Measurements from ENCODE around the gene FREM3.

FREM3 gene

DNA sequence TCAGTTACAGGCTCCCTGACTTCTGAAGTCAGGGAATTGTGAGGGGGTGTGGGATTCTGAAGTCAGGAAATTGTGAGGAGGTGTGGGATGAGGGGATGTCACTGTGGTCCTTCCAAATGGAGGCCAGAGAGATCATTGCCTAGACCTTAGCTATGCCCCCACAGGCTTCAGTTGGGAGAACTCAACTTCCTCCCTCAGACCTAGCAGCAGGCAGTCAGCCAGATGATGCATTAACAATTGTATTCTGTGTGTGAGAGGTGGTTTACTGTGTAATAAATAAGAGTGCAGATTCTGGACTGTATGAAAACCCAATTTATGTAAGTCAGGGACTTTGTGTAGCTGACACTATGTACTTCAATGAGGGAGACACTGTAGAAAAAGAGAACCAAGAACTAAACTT lies 65.7 kb downstream of the FREM3 start:
- no peaks in the 10 kb centered on the region for H3K4me1 Mint-ChIP-seq
- H3K36me3 Mint-ChIP-seq, result no peaks in the 10 kb centered on the region
- peaks cover 2% of the 10 kb centered on the region for H3K27me3 Mint-ChIP-seq
- ATAC-seq (ENCODE audit: low read depth) (no peak), DNase-seq (ENCODE audit: low spot score in 2 of 2) (no peak)
- no peak overlapping the region for H3K4me3 Mint-ChIP-seq
- no peak overlapping the region for H3K27ac Mint-ChIP-seq
- H3K9me3 Mint-ChIP-seq, result no peaks in the 10 kb centered on the region

DNA sequence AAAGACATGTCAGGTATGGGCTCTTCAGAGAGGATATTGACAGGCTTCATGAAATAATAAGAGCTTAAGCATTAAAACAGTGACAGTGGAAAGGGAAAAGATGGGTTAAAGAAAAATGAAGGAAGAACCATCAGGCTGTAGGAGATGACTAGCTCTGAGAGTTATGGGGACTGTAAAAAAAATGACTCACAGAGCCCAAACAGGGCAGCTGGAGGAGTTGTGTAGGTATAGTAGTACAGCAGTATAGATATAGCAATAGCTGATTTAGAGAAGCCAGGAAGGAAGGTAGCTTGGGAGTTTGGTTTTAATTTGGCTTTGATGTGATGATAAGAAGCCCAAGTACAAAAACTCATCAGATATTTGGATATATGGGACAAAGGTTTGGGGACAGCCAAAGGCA lies 66.6 kb downstream of the FREM3 start:
- Mint-ChIP-seq H3K36me3 (no peaks in the 10 kb centered on the region), H3K4me3 (no peak overlapping the region), H3K9me3 (no peaks in the 10 kb centered on the region), H3K27ac (no peak overlapping the region), H3K27me3 (peaks cover 2% of the 10 kb centered on the region), H3K4me1 (no peaks in the 10 kb centered on the region)
- DNase-seq (ENCODE audit: low spot score in 2 of 2) (no peak), ATAC-seq (ENCODE audit: low read depth) (no peak)

DNA sequence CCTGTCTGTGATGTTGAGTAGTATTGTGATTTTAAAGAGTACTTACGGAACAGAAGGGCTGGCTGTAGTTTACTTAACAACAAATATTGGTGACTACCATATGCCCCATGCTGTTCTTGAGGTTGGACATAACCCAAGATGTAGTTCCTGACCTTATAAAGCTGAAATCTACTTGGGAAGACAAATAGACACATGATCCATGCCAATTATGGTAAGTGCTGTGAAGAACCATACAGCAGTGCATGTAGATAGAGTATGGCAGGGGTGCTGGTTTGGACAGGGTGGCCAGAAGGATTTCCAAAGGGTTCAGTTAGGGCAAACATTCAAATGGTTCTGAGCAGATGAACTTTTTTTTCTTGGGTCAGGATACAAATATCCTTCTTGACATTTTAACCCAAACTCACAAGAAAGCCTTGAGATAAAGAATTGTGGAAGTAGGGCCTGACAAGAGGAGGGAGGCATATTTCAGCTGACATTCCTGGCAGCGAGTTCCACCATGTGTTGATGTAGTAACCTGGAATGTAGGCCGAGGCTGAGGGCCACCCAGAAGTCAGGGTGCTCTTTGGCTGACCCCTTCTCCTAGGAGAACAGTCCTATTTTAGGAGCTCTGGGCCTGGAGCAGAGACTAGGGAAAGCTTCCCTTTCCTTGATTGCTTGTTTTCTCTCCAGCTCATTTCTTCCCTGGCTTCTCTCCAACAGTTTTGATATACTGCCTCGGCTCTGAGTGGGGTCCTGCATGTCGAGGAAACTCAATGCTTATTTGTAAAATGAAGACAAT lies 74.2 kb downstream of the FREM3 start:
- H3K9me3 Mint-ChIP-seq, result no peaks in the 10 kb centered on the region
- ATAC-seq (ENCODE audit: low read depth) (no peak), DNase-seq (ENCODE audit: low spot score in 2 of 2) (no peak)
- H3K36me3 Mint-ChIP-seq, result no peaks in the 10 kb centered on the region
- H3K4me3 Mint-ChIP-seq, result no peak overlapping the region
- H3K27ac Mint-ChIP-seq, result no peak overlapping the region
- H3K27me3 Mint-ChIP-seq, result peaks cover 10% of the 10 kb centered on the region
- H3K4me1 Mint-ChIP-seq, result no peaks in the 10 kb centered on the region

DNA sequence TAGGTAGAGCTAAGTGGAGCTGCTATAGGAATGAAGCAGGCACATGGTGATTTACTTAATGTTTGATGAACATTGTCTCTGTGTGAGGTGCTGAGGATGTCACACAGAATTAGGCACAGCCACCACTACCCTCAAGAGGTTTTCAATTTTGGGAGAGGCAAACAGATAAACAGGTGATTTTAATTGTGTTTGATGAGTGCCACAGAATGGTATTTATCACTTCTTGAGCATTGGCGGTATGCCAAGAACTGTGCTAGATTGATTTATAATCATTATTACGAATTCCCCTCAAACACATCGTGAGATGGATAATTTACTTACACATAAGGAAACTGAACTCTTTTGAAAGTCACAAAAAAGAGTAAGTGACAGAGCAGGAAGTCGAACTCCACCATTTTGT lies 74.8 kb downstream of the FREM3 start:
- no peak for DNase-seq (ENCODE audit: low spot score in 2 of 2)
- no peaks in the 10 kb centered on the region for H3K4me1 Mint-ChIP-seq
- H3K4me3 Mint-ChIP-seq, result no peak overlapping the region
- ATAC-seq (ENCODE audit: low read depth), result no peak
- H3K27me3 Mint-ChIP-seq, result peaks cover 10% of the 10 kb centered on the region
- no peaks in the 10 kb centered on the region for H3K36me3 Mint-ChIP-seq
- H3K9me3 Mint-ChIP-seq, result no peaks in the 10 kb centered on the region
- no peak overlapping the region for H3K27ac Mint-ChIP-seq

DNA sequence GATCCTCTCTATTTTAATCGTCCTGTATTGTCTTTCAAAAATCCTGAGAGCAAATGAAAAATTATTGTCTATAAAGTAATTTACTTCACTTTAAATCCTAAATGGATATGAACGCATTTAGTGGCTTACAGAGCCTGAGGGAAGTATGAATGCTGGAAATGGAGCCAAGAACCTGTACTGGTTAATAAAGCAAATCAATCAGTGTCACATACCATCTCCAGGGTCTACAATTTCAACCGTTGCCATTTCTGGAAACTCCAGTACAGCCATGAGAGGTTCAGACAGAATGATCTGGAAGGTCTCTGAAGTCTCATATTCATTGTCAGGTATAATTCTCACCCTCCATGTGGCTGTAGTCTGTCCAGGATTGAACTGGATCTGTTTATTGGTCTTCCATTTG lies 76.6 kb downstream of the FREM3 start:
- DNase-seq (ENCODE audit: low spot score in 2 of 2) (no peak), ATAC-seq (ENCODE audit: low read depth) (no peak)
- peaks cover 13% of the 10 kb centered on the region for H3K27me3 Mint-ChIP-seq
- H3K36me3 Mint-ChIP-seq, result no peaks in the 10 kb centered on the region
- no peak overlapping the region for H3K27ac Mint-ChIP-seq
- H3K4me1 Mint-ChIP-seq, result no peaks in the 10 kb centered on the region
- no peak overlapping the region for H3K4me3 Mint-ChIP-seq
- H3K9me3 Mint-ChIP-seq, result no peaks in the 10 kb centered on the region

DNA sequence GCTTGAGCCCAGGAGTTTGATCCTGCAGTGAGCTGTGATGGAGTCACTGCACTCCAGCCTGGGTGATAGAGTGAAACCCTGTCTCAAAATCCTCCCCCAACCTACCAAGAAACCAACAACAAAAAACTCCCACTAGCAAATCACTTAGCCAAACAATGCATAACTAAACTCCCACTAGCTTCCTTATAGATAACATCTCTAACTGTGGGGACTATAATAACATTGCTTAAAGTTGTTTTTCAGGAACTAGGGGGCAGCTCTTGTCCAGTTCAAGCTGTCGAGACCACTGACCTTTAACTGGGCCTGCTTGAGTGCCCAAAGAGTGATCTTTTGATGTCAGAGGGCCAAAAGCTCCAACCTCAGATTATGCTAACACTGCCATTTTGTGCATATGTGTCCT lies 81.7 kb downstream of the FREM3 start:
- Mint-ChIP-seq H3K27me3 (peaks cover 10% of the 10 kb centered on the region), H3K36me3 (no peaks in the 10 kb centered on the region), H3K4me1 (no peaks in the 10 kb centered on the region), H3K27ac (no peak overlapping the region), H3K4me3 (no peak overlapping the region), H3K9me3 (no peaks in the 10 kb centered on the region)
- DNase-seq (ENCODE audit: low spot score in 2 of 2), result no peak
- ATAC-seq (ENCODE audit: low read depth), result no peak

DNA sequence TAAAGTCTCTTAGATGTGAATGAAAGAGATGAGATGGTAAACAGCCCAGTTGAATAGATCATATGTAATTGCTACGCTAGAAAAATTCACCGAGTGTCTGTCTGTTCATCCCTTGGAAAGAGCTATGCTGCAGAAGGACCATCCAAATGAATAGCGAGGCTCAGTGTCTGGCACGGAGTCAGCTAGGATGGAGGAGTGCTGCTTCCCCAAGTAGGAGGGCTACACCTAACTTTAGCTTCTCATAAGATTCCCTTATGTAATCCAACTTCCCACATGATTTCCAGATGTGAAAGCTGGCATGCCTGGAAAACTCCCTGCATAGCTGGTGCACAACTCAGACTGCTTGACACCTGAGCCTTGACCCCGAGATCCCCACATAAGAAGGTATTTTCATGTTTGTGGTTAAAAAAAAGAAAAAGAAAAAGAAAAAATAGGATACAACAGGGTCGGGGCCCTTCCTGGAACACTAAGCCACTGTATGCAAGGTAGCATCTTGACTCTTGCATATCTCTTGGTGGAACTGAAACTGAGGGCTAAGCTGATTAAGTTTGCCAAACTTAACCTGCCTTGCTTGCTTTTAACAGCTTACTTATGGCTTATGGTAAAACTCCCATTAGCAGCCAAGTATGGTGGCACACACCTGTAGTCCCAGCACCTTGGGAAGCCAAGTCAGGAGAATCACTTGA lies 82.3 kb downstream of the FREM3 start:
- H3K36me3 Mint-ChIP-seq, result no peaks in the 10 kb centered on the region

DNA sequence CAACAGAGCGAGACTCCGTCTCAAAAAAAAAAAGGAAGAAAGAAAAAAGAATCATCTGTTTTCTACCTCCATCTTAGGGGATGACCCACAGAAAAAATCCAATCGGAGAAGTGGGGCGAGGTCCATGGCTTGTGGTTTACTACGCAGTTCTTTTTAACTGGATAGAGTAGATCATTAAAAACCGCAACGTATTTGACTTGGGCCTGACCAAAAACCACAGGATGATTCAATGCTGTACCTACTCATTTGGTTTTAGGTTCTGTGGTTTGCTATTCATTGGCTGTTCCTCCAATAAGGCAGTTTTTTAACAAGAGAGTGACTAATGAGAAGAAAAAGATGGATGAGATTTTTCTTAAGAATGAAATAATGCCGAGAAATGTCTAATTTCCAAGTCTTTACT lies 83.7 kb downstream of the FREM3 start:
- no peak overlapping the region for H3K27ac Mint-ChIP-seq
- no peak for ATAC-seq (ENCODE audit: low read depth)

More for the DNA sequence above, 82.3 kb downstream of the FREM3 start:
- no peak for DNase-seq (ENCODE audit: low spot score in 2 of 2)
- peaks cover 10% of the 10 kb centered on the region for H3K27me3 Mint-ChIP-seq
- H3K9me3 Mint-ChIP-seq, result no peaks in the 10 kb centered on the region
- no peak for ATAC-seq (ENCODE audit: low read depth)
- H3K4me1 Mint-ChIP-seq, result no peaks in the 10 kb centered on the region
- no peak overlapping the region for H3K4me3 Mint-ChIP-seq
- H3K27ac Mint-ChIP-seq, result no peak overlapping the region

DNA sequence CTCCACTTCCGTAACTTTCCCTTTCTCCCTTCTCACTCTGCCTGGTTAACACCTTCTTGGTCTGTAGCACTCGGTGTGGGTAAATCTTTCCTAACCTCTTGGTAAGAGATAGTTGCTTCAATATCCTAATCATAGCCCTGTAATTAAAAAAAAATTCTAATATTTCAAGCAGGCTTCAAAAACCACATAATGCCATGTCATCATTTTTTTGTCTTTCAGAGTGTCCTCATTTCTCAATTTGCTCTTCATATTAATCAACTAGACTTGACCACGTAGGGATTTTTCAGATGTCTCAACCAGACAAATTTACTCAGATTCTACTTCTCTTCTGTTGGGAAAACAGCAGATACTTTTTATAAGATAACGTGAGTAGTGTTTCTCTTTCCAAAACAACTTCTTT lies 91.0 kb downstream of the FREM3 start:
- ATAC-seq (ENCODE audit: low read depth), result no peak
- peaks cover 9% of the 10 kb centered on the region for H3K27me3 Mint-ChIP-seq
- no peaks in the 10 kb centered on the region for H3K4me1 Mint-ChIP-seq
- DNase-seq (ENCODE audit: low spot score in 2 of 2), result no peak
- H3K27ac Mint-ChIP-seq, result no peak overlapping the region
- H3K9me3 Mint-ChIP-seq, result no peaks in the 10 kb centered on the region
- H3K36me3 Mint-ChIP-seq, result peaks cover 4% of the 10 kb centered on the region
- H3K4me3 Mint-ChIP-seq, result no peak overlapping the region

More for the DNA sequence above, 83.7 kb downstream of the FREM3 start:
- DNase-seq (ENCODE audit: low spot score in 2 of 2), result no peak
- no peaks in the 10 kb centered on the region for H3K36me3 Mint-ChIP-seq
- no peak overlapping the region for H3K4me3 Mint-ChIP-seq
- H3K4me1 Mint-ChIP-seq, result no peaks in the 10 kb centered on the region
- H3K9me3 Mint-ChIP-seq, result no peaks in the 10 kb centered on the region
- H3K27me3 Mint-ChIP-seq, result peaks cover 8% of the 10 kb centered on the region

DNA sequence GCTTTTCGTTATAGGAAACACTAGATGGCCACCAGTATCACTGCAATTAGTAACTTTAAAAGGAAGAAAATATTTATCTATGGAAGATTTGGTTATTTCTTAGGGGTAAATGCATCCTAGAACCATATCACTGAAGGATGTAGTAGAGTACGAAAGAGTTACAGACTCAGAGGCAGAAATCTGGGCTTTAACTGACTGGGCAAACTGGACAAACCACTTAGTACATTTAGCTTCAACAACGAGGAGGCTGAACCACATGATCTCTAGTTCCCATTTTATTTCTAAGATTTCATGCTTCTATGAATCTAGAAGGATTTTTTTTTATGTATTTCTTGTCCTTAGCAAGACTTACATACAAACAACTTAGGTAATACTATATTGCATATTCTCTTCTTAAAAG lies 94.0 kb downstream of the FREM3 start:
- peaks cover 7% of the 10 kb centered on the region for H3K27me3 Mint-ChIP-seq
- no peaks in the 10 kb centered on the region for H3K4me1 Mint-ChIP-seq
- H3K9me3 Mint-ChIP-seq, result no peaks in the 10 kb centered on the region
- DNase-seq (ENCODE audit: low spot score in 2 of 2), result no peak
- ATAC-seq (ENCODE audit: low read depth), result no peak
- no peak overlapping the region for H3K4me3 Mint-ChIP-seq
- H3K27ac Mint-ChIP-seq, result no peak overlapping the region
- peaks cover 4% of the 10 kb centered on the region for H3K36me3 Mint-ChIP-seq

DNA sequence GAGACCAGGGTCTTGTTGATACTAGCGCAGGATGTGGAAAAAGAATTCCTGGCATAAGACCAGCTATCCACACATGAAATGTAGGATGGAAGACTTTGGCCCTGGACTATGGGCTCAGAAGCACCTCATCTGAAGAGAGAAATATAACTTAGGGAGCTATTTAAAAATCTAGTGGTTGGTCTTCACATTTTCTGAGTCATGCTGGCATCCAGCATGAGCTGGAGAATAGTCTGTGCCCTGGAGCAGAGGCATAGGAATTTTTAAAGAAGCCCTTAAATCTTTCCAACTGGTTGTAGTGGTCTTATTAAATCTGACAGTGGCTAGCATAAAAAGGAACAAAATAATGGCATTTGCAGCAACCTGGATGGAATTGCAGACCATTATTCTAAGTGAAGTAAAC lies 100.6 kb downstream of the FREM3 start:
- Mint-ChIP-seq H3K9me3 (no peaks in the 10 kb centered on the region), H3K4me3 (no peak overlapping the region), H3K27me3 (peaks cover 2% of the 10 kb centered on the region), H3K4me1 (no peaks in the 10 kb centered on the region), H3K36me3 (peaks cover 2% of the 10 kb centered on the region), H3K27ac (no peak overlapping the region)
- DNase-seq (ENCODE audit: low spot score in 2 of 2), result no peak
- ATAC-seq (ENCODE audit: low read depth), result no peak

DNA sequence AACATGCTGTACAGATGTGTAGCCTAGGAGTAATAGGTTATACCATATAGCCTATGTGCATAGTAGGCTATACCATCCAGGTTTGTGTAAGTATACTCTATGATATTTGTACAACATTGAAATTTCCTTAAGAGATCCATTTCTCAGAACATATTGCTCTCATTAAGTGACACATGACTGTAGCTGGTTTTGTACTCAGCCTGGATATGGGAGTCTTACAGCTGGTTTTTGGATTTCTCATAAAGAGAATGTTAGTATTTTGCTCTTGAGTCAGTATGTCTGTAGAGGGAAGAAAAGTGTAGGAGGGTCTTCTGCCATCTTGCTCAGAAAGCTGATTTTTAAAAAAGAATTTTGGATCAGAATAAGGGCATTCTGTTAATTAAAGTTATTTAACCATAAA lies 101.7 kb downstream of the FREM3 start:
- H3K4me3 Mint-ChIP-seq, result no peak overlapping the region
- no peak for ATAC-seq (ENCODE audit: low read depth)
- peaks cover 7% of the 10 kb centered on the region for H3K27me3 Mint-ChIP-seq
- no peak overlapping the region for H3K27ac Mint-ChIP-seq
- H3K4me1 Mint-ChIP-seq, result no peaks in the 10 kb centered on the region
- H3K9me3 Mint-ChIP-seq, result peaks cover 4% of the 10 kb centered on the region
- H3K36me3 Mint-ChIP-seq, result peaks cover 6% of the 10 kb centered on the region
- no peak for DNase-seq (ENCODE audit: low spot score in 2 of 2)

DNA sequence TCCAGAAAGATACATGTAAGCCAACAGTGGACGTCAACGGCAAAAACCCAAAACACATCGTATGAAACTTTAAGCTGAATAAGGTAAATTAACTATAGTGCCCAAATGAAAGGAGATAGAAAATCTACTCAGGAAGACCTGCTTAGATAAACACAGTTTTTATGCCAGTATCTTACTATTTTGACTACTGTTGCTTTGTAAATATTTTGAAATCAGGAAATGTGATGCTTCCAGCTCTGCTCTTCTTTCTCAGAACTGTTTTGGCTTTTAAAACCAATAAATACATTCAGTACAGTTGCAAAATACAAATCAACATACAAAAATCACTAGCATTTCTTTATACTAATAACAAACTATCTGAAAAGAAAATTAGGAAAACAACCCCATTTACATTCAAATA lies 103.2 kb downstream of the FREM3 start:
- no peak overlapping the region for H3K27ac Mint-ChIP-seq
- DNase-seq (ENCODE audit: low spot score in 2 of 2), result no peak
- peaks cover 9% of the 10 kb centered on the region for H3K27me3 Mint-ChIP-seq
- no peaks in the 10 kb centered on the region for H3K4me1 Mint-ChIP-seq
- no peak overlapping the region for H3K4me3 Mint-ChIP-seq
- peaks cover 5% of the 10 kb centered on the region for H3K9me3 Mint-ChIP-seq
- no peak for ATAC-seq (ENCODE audit: low read depth)
- H3K36me3 Mint-ChIP-seq, result peaks cover 7% of the 10 kb centered on the region

DNA sequence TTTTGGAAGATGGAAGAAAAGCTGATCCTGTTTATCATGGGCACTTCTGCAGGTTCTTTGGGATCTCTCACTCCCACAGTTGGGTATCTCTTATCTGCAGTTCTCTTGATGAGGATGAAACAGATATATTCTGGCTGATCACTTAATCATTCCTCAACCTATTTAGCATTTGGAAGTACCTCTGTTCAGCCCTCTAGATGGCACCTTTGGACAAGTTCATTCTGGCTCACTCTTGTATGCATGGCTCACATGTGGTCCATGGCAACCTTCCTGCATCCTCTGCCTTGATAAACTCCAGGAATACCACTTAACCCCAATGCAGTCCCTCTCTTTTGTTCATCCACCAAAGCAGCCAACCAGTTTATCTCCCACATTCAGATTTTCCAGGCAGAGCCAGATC lies 112.8 kb downstream of the FREM3 start:
- no peak for DNase-seq (ENCODE audit: low spot score in 2 of 2)

DNA sequence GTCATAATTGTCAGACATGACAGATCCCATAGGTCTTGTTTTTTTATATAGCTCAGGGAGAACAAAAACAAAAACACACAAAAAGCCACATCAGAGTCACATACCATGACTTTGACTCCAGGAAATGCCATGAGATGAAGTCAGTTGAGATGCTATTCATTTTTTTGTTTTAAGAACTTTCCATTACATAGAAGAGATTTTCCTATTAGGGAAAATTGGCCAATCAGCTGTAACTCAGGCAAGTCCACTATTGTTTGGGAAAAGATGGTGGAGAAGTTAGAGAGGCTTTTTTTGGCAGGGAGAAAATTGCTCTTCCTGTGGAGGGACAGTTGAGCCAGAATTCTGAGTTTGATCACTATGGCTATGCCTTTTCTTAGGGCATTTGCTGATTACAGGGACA lies 114.4 kb downstream of the FREM3 start:
- Mint-ChIP-seq H3K36me3 (peaks cover 3% of the 10 kb centered on the region), H3K27ac (no peak overlapping the region), H3K9me3 (peaks cover 13% of the 10 kb centered on the region), H3K4me1 (no peaks in the 10 kb centered on the region), H3K4me3 (no peak overlapping the region), H3K27me3 (no peaks in the 10 kb centered on the region)
- ATAC-seq (ENCODE audit: low read depth) (no peak), DNase-seq (ENCODE audit: low spot score in 2 of 2) (no peak)

More for the DNA sequence above, 112.8 kb downstream of the FREM3 start:
- no peak overlapping the region for H3K4me3 Mint-ChIP-seq
- peaks cover 13% of the 10 kb centered on the region for H3K9me3 Mint-ChIP-seq
- no peaks in the 10 kb centered on the region for H3K4me1 Mint-ChIP-seq
- peaks cover 3% of the 10 kb centered on the region for H3K36me3 Mint-ChIP-seq
- H3K27me3 Mint-ChIP-seq, result no peaks in the 10 kb centered on the region
- no peak overlapping the region for H3K27ac Mint-ChIP-seq
- no peak for ATAC-seq (ENCODE audit: low read depth)

All from memory B cell (primary cell).